ENCODE data around the gene WDR4.
"Not testable (repeated sequence)": the region's sequence is repeated elsewhere in the genome, so short reads cannot be mapped to it uniquely, and the experiment has no call there.

WDR4 gene

DNA sequence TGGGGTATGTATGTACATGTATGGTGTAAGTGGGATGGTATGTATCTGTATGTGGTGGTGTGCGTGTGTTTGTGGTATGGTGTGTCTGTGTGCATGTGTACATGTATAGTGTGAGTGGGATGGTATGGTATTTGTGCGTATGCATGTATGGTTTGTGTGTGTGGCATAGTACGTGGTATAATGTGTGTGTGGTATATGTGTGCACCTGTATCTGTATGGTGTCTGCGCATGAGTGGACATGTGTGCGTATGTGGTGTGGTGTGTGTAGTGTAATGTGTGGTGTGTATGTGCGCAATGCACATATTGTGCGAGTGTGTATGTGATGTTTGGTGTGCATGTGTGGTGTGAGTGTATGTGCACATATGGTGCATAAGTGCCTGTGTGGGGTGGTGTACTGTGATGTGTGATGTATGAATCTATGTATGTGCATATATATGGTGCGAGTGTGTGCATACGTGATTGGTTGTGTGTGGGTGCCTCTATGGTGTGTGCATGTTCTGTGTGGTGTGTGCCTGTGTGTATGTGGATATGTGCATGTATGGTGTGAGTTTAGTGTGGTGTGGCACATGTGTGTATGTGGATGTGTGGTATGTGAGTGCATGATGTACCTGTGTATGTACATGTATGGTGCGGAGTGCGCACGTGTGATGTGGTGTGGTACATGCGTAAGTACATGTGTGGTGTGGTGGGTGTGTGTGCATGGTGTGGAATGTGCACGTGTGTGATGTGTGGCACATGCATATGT, 38.8 kb downstream of the WDR4 start:
- no peak overlapping the region for H2AFZ ChIP-seq (ENCODE audit: low read length)
- no peaks in the 10 kb centered on the region for H4K20me1 ChIP-seq (ENCODE audit: insufficient read depth, low read length)
- no peaks in the 10 kb centered on the region for H3K9me2 ChIP-seq (ENCODE audit: low read depth, low read length)

DNA sequence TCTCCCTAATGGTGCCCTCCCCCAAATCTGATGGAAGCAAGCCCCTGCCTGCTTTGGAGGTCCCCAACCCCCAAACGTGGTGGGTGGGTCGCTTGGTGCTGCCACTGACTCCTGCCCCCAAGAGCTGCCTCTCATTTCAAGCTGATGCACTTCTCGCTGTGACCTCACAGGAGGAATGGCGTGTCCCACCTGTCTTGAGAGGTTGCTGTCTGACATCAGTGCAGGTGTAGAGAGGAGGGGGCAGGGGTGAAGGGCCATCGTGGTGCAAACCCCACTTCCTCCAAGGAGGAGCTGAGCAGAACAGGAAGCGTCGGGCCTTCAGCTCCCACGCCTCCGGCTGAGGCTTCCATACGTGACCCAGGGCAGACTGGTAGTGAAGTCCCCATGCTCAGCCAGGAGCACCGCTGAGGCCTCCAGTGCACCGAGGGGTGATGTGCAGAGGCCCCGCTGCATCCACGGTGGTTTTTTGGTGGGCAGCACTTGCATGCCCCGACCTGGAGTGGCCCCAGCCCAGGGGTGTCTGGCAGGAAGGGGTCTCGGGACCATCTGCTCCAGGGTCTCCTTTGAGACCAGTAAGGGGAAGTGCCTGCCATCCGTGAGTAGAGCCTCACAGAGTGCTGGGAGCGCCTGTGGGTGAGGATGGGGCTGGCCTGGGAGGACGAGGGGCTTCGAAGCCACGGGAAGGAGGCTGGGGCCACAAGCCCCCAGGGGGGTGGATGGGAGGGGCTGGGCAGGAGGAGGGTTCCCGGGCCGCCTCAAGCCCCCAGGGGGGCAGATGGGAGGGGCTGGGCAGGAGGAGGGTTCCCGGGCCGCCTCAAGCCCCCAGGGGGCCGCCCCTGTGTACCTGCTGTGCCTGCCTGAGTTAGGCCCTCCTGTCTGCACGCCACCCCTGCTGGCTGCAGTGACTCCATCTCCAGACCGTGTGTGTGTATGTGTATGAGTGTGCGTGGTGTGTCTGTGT, 39.8 kb downstream of the WDR4 start:
- no peak overlapping the region for H2AFZ ChIP-seq (ENCODE audit: low read length)
- H3K27me3 ChIP-seq (ENCODE audit: insufficient read depth, low read length) = no peaks in the 10 kb centered on the region
- H3K4me1 ChIP-seq (ENCODE audit: insufficient read depth, low read length, severe bottlenecking) = no peaks in the 10 kb centered on the region
- no peaks in the 10 kb centered on the region for H3F3A ChIP-seq (ENCODE audit: insufficient read depth, low read length)
- no peaks in the 10 kb centered on the region for H3K9me3 ChIP-seq (ENCODE audit: low read length)
- H3K27ac ChIP-seq (ENCODE audit: low read depth, low read length, poor library complexity, severe bottlenecking) = no peak overlapping the region
- no peaks in the 10 kb centered on the region for H3K9me2 ChIP-seq (ENCODE audit: low read depth, low read length)
- no peak overlapping the region for H3K4me3 ChIP-seq (ENCODE audit: low read depth, low read length, poor library complexity, severe bottlenecking)
- peaks cover 56% of the 10 kb centered on the region for H3K36me3 ChIP-seq (ENCODE audit: insufficient read depth, low read length)
- H3K9ac ChIP-seq (ENCODE audit: low read length) = no peak overlapping the region
- no peak overlapping the region for H3K4me2 ChIP-seq (ENCODE audit: low read length)
- no peaks in the 10 kb centered on the region for H4K20me1 ChIP-seq (ENCODE audit: insufficient read depth, low read length)
- H3K79me2 ChIP-seq (ENCODE audit: insufficient read depth, low read length) = no peaks in the 10 kb centered on the region
- TF ChIP-seq, protein P1, sequence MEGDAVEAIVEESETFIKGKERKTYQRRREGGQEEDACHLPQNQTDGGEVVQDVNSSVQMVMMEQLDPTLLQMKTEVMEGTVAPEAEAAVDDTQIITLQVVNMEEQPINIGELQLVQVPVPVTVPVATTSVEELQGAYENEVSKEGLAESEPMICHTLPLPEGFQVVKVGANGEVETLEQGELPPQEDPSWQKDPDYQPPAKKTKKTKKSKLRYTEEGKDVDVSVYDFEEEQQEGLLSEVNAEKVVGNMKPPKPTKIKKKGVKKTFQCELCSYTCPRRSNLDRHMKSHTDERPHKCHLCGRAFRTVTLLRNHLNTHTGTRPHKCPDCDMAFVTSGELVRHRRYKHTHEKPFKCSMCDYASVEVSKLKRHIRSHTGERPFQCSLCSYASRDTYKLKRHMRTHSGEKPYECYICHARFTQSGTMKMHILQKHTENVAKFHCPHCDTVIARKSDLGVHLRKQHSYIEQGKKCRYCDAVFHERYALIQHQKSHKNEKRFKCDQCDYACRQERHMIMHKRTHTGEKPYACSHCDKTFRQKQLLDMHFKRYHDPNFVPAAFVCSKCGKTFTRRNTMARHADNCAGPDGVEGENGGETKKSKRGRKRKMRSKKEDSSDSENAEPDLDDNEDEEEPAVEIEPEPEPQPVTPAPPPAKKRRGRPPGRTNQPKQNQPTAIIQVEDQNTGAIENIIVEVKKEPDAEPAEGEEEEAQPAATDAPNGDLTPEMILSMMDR (IDR thresholded peaks at IDR 0.05; ENCODE audit: low read length) = no peak
- no peak for TF ChIP-seq EZH2 (IDR thresholded peaks at IDR 0.05; ENCODE audit: borderline replicate concordance, low read length)

More for the DNA sequence above, 38.8 kb downstream of the WDR4 start:
- Histone ChIP-seq H3K4me2 (ENCODE audit: low read length) (no peak overlapping the region), H3K4me3 (ENCODE audit: low read depth, low read length, poor library complexity, severe bottlenecking) (no peak overlapping the region), H3K9me3 (ENCODE audit: low read length) (no peaks in the 10 kb centered on the region), H3K27ac (ENCODE audit: low read depth, low read length, poor library complexity, severe bottlenecking) (no peak overlapping the region), H3K36me3 (ENCODE audit: insufficient read depth, low read length) (peaks cover 66% of the 10 kb centered on the region), H3K9ac (ENCODE audit: low read length) (no peak overlapping the region), H3F3A (ENCODE audit: insufficient read depth, low read length) (no peaks in the 10 kb centered on the region), H3K79me2 (ENCODE audit: insufficient read depth, low read length) (no peaks in the 10 kb centered on the region), H3K27me3 (ENCODE audit: insufficient read depth, low read length) (no peaks in the 10 kb centered on the region), H3K4me1 (ENCODE audit: insufficient read depth, low read length, severe bottlenecking) (no peaks in the 10 kb centered on the region)
- TF ChIP-seq EZH2 (IDR thresholded peaks at IDR 0.05; ENCODE audit: borderline replicate concordance, low read length) = no peak
- TF ChIP-seq, protein P1 (IDR thresholded peaks at IDR 0.05; ENCODE audit: low read length) = no peak

DNA sequence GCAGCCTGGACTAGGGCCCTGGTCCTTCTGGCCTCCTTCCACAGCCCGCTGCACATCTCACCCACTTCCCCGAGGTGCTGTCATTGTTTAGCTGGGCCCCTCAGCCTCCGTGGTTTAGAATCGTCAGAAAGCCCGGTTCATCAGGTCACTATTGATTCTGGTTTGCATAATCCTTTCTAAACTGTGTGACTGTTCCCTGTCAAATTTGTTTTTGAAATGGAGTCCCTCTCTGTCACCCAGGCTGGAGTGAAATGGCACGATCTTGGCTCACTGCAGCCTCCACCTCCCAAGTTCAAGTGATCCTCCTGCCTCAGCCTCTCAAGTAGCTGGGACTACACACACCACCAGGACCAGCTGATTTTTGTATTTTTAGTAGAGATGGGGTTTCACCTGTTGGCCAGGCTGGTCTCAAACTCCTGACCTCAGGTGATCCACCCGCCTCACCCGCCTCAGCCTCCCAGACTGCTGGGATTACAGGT, 41.1 kb downstream of the WDR4 start:
- H3K9me3 ChIP-seq (ENCODE audit: low read length); H3K27ac ChIP-seq (ENCODE audit: low read depth, low read length, poor library complexity, severe bottlenecking); H3K79me2 ChIP-seq (ENCODE audit: insufficient read depth, low read length); H3F3A ChIP-seq (ENCODE audit: insufficient read depth, low read length); H3K4me2 ChIP-seq (ENCODE audit: low read length); H3K4me1 ChIP-seq (ENCODE audit: insufficient read depth, low read length, severe bottlenecking); H2AFZ ChIP-seq (ENCODE audit: low read length); H4K20me1 ChIP-seq (ENCODE audit: insufficient read depth, low read length); H3K9me2 ChIP-seq (ENCODE audit: low read depth, low read length); H3K4me3 ChIP-seq (ENCODE audit: low read depth, low read length, poor library complexity, severe bottlenecking); H3K9ac ChIP-seq (ENCODE audit: low read length); H3K27me3 ChIP-seq (ENCODE audit: insufficient read depth, low read length): not testable (repeated sequence)
- peaks cover 43% of the 10 kb centered on the region for H3K36me3 ChIP-seq (ENCODE audit: insufficient read depth, low read length)
